ENCODE measurements around the gene CDH15. TPM values are rescaled to one million over a fixed set of nuclear protein-coding genes. Genes with fewer than 3 reads are reported as not detected.

CDH15 gene
- total and polyA plus RNA-seq, 2 of the 13 experiments (the other 11 are each of a cell fraction or from before 2014, with no cell fraction given), result 0.74 to 2.2 TPM

DNA sequence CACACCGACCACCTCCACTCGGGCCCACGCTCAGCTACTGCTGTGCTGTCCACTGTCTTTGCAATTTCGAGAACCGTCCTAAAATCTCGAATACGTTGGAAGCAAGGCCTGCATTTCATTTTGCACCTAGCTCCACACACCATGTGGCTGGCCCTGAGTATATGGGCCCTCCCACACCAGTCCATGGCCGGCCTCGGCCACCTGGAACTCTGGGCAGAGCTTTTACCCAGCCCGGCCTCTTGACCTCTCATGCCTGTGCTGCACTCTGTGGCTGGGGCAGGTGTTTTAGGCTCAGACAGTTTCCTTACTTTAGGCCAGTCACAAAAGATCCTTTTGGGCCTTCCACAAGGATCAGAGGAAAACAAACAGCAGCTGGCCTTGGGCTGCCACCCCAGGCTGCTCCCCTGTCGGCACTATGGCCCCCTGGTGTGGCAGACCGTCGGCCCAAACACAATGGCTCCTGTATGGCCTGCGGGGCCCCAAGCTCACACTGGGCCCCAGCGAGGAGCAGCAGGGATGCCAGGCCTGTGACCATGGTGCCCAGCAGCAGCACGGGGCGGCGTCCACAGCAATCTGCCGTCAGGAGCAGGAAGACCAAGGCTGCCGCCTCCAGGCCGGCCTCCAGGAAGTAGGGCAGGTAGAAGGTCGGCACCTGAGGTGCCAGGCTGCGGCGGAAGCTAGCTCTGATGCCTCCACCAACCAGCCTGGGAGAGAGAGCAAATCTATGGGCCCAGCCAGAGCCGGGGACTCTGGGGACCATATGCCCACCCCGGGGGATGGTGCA is 26.3 kb downstream of the CDH15 start (continued):
- TF ChIP-seq, protein P1, sequence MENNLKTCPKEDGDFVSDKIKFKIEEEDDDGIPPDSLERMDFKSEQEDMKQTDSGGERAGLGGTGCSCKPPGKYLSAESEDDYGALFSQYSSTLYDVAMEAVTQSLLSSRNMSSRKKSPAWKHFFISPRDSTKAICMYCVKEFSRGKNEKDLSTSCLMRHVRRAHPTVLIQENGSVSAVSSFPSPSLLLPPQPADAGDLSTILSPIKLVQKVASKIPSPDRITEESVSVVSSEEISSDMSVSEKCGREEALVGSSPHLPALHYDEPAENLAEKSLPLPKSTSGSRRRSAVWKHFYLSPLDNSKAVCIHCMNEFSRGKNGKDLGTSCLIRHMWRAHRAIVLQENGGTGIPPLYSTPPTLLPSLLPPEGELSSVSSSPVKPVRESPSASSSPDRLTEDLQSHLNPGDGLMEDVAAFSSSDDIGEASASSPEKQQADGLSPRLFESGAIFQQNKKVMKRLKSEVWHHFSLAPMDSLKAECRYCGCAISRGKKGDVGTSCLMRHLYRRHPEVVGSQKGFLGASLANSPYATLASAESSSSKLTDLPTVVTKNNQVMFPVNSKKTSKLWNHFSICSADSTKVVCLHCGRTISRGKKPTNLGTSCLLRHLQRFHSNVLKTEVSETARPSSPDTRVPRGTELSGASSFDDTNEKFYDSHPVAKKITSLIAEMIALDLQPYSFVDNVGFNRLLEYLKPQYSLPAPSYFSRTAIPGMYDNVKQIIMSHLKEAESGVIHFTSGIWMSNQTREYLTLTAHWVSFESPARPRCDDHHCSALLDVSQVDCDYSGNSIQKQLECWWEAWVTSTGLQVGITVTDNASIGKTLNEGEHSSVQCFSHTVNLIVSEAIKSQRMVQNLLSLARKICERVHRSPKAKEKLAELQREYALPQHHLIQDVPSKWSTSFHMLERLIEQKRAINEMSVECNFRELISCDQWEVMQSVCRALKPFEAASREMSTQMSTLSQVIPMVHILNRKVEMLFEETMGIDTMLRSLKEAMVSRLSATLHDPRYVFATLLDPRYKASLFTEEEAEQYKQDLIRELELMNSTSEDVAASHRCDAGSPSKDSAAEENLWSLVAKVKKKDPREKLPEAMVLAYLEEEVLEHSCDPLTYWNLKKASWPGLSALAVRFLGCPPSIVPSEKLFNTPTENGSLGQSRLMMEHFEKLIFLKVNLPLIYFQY (CRISPR knock-in tag; IDR thresholded peaks at IDR 0.05; ENCODE audit: borderline replicate concordance), result peak; percentile 95
- TF ChIP-seq YY1 (IDR thresholded peaks at IDR 0.05; ENCODE audit: insufficient read depth, insufficient replicate concordance, low read depth, low read length) (peak; percentile 84), POLR2A (IDR thresholded peaks at IDR 0.05; ENCODE audit: insufficient read depth in 1 of 2, low read depth in 2 of 2, low read length in 2 of 2) (no peak), ZNF577 (CRISPR knock-in tag; IDR thresholded peaks at IDR 0.05; ENCODE audit: borderline replicate concordance, low read depth) (no peak), ZFP62 (CRISPR knock-in tag; IDR thresholded peaks at IDR 0.05) (no peak), ZNF674 (CRISPR knock-in tag; IDR thresholded peaks at IDR 0.05; ENCODE audit: low read depth) (no peak), MTF1 (CRISPR knock-in tag; IDR thresholded peaks at IDR 0.05) (0 out of 2 replicates have a peak, but pooled peaks have one; percentile 14), SP140L (CRISPR knock-in tag; IDR thresholded peaks at IDR 0.05; ENCODE audit: borderline replicate concordance) (no peak), ZNF703 (CRISPR knock-in tag; IDR thresholded peaks at IDR 0.05; ENCODE audit: borderline replicate concordance) (peak; percentile 58; the same call in 1 of the 2 replicates), ATF7-NPFF (CRISPR knock-in tag; IDR thresholded peaks at IDR 0.05; ENCODE audit: low read depth) (peak; percentile 69; the same call in 1 of the 2 replicates), KDM5B (CRISPR knock-in tag; IDR thresholded peaks at IDR 0.05; ENCODE audit: borderline replicate concordance) (peak; percentile 71; the same call in 1 of the 2 replicates), GABPA (IDR thresholded peaks at IDR 0.05; ENCODE audit: low read depth, low read length) (no peak), GABPA (CRISPR knock-in tag; IDR thresholded peaks at IDR 0.05; ENCODE audit: low read depth) (peak; percentile 48), ZNF329 (CRISPR knock-in tag; IDR thresholded peaks at IDR 0.05; ENCODE audit: low read depth) (no peak), ZNF569 (CRISPR knock-in tag; IDR thresholded peaks at IDR 0.05; ENCODE audit: borderline replicate concordance) (no peak), TBX3 (IDR thresholded peaks at IDR 0.05; ENCODE audit: borderline replicate concordance) (peak; percentile 99), CCAR2 (optimal IDR thresholded peaks at IDR 0.05; ENCODE audit: low read depth, low read length) (no peak), ZNF878 (CRISPR knock-in tag; IDR thresholded peaks at IDR 0.05) (peak; percentile 72; the same call in 1 of the 2 replicates), ZNF543 (CRISPR knock-in tag; IDR thresholded peaks at IDR 0.05) (peak; percentile 94), ZNF850 (CRISPR knock-in tag; conservative IDR thresholded peaks at IDR 0.05) (no peak), ELF1 (CRISPR knock-in tag; IDR thresholded peaks at IDR 0.05) (peak; percentile 68), HMG20B (CRISPR knock-in tag; conservative IDR thresholded peaks at IDR 0.05) (peak; percentile 93), ZNF790 (CRISPR knock-in tag; IDR thresholded peaks at IDR 0.05; ENCODE audit: borderline replicate concordance) (no peak), ZNF652 (CRISPR knock-in tag; IDR thresholded peaks at IDR 0.05; ENCODE audit: borderline replicate concordance, low read depth) (no peak)
- TF ChIP-seq, protein P2, sequence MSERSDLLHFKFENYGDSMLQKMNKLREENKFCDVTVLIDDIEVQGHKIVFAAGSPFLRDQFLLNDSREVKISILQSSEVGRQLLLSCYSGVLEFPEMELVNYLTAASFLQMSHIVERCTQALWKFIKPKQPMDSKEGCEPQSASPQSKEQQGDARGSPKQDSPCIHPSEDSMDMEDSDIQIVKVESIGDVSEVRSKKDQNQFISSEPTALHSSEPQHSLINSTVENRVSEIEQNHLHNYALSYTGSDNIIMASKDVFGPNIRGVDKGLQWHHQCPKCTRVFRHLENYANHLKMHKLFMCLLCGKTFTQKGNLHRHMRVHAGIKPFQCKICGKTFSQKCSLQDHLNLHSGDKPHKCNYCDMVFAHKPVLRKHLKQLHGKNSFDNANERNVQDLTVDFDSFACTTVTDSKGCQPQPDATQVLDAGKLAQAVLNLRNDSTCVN (CRISPR knock-in tag; IDR thresholded peaks at IDR 0.05; ENCODE audit: borderline replicate concordance), result peak; percentile 50
